HEK293 (cell line): Measurements from ENCODE around the gene DIABLO.
A peak's percentile ranks its signal among the peaks of the same experiment; 100 is the strongest.

Experiments
- CTCF ChIA-PET: fragments of 350-600 bp; formaldehyde crosslinking; extraction: SDS; loops from one replicate; lab custom pipeline; 2021; ENCODE audit warnings: antibody characterized with exemption; lab: Yijun Ruan, JAX
- POLR2A ChIA-PET: fragments of 300-600 bp; formaldehyde crosslinking; extraction: SDS; loops from one replicate; lab custom pipeline; 2020; ENCODE audit warnings: antibody characterized with exemption, inconsistent platforms; lab: Yijun Ruan, JAX
- H3K27ac ChIP-seq: fragments of 200-500 bp; sonication (Bioruptor generic); 2 replicates; pipeline ENCODE4 v1.5.1; 2014; ENCODE audit warnings: low read depth, low read length, control low read depth, inconsistent platforms; ENCODE audit errors: extremely low read depth
- H3K36me3 ChIP-seq, 2 experiments: fragments of 200-500 bp in 1 of 2; sonication (Bioruptor generic) in 1 of 2; 1 replicate in 1 of 2; 2 replicates in 1 of 2; pipeline ENCODE4 v1.5.1; 2014 to 2017; ENCODE audit warnings: inconsistent platforms in 2 of 2, low read length in 2 of 2; ENCODE audit not compliant: control insufficient read depth in 2 of 2, insufficient read depth in 1 of 2
- H3K4me1 ChIP-seq: fragments of 200-500 bp; sonication (Bioruptor generic); 2 replicates; pipeline ENCODE4 v1.5.1; 2014; ENCODE audit warnings: mild to moderate bottlenecking, low read length, inconsistent platforms; ENCODE audit not compliant: control insufficient read depth, insufficient read depth
- H3K4me3 ChIP-seq: 2 replicates; pipeline ENCODE4 v1.5.1; 2011; ENCODE audit warnings: low read depth, mild to moderate bottlenecking, control low read depth, low read length, moderate library complexity
- H3K9me3 ChIP-seq: fragments of 200-500 bp; sonication (Bioruptor generic); 2 replicates; pipeline ENCODE4 v1.5.1; 2014; ENCODE audit warnings: low read depth, low read length, inconsistent platforms; ENCODE audit not compliant: control insufficient read depth, insufficient read depth
- EGR2 ChIP-seq: fragments of 450-650 bp; formaldehyde crosslinking; IDR thresholded peaks from 2 replicates; pipeline ENCODE4 v1.5.1; 2016; ENCODE audit warnings: low read depth, missing biosample characterization, missing genetic modification characterization
- ELK4 ChIP-seq: IDR thresholded peaks from 2 replicates; pipeline ENCODE4 v1.6.1; 2011; ENCODE audit warnings: mild to moderate bottlenecking, low read depth, low read length, borderline replicate concordance
- GLIS1 ChIP-seq: fragments of 450-650 bp; formaldehyde crosslinking; IDR thresholded peaks from 2 replicates; pipeline ENCODE4 v1.5.1; 2016; ENCODE audit warnings: missing biosample characterization, missing genetic modification characterization
- HIC1 ChIP-seq: fragments of 450-650 bp; formaldehyde crosslinking; IDR thresholded peaks from 2 replicates; pipeline ENCODE4 v1.5.1; 2016; ENCODE audit warnings: missing biosample characterization, missing genetic modification characterization
- KLF16 ChIP-seq: fragments of 450-650 bp; formaldehyde crosslinking; IDR thresholded peaks from 2 replicates; pipeline ENCODE4 v1.5.1; 2017; ENCODE audit warnings: missing biosample characterization, missing genetic modification characterization
- PATZ1 ChIP-seq: fragments of 450-650 bp; formaldehyde crosslinking; IDR thresholded peaks from 2 replicates; pipeline ENCODE4 v1.5.1; 2016; ENCODE audit warnings: missing biosample characterization, missing genetic modification characterization
- REST ChIP-seq: fragments of 450-650 bp; formaldehyde crosslinking; IDR thresholded peaks from 2 replicates; pipeline ENCODE4 v1.5.1; 2016; ENCODE audit warnings: missing biosample characterization, missing genetic modification characterization
- SP2 ChIP-seq: fragments of 450-650 bp; formaldehyde crosslinking; IDR thresholded peaks from 2 replicates; pipeline ENCODE4 v1.5.1; 2016; ENCODE audit warnings: missing biosample characterization, missing genetic modification characterization
- SP3 ChIP-seq: fragments of 450-650 bp; formaldehyde crosslinking; IDR thresholded peaks from 2 replicates; pipeline ENCODE4 v1.5.1; 2016; ENCODE audit warnings: missing biosample characterization, missing genetic modification characterization
- YY1 ChIP-seq: fragments of 450-650 bp; formaldehyde crosslinking; IDR thresholded peaks from 2 replicates; pipeline ENCODE4 v1.5.1; 2018; ENCODE audit warnings: missing biosample characterization, missing genetic modification characterization
- ZBTB1 ChIP-seq: fragments of 450-650 bp; formaldehyde crosslinking; IDR thresholded peaks from 2 replicates; pipeline ENCODE4 v1.5.1; 2016; ENCODE audit warnings: missing biosample characterization, missing genetic modification characterization
- ZBTB17 ChIP-seq: fragments of 450-650 bp; formaldehyde crosslinking; IDR thresholded peaks from 2 replicates; pipeline ENCODE4 v1.5.1; 2016; ENCODE audit warnings: missing biosample characterization, missing genetic modification characterization
- ZBTB21 ChIP-seq: fragments of 450-650 bp; formaldehyde crosslinking; IDR thresholded peaks from 2 replicates; pipeline ENCODE4 v1.5.1; 2017; ENCODE audit warnings: missing biosample characterization, missing genetic modification characterization
- ZBTB26 ChIP-seq: fragments of 450-650 bp; formaldehyde crosslinking; optimal IDR thresholded peaks from 2 replicates; pipeline ENCODE3; 2016; ENCODE audit warnings: missing biosample characterization, mild to moderate bottlenecking, missing genetic modification characterization
- ZBTB8A ChIP-seq: fragments of 450-650 bp; formaldehyde crosslinking; IDR thresholded peaks from 2 replicates; pipeline ENCODE4 v1.5.1; 2016; ENCODE audit warnings: missing biosample characterization, missing genetic modification characterization
- ZFP69B ChIP-seq: fragments of 450-650 bp; formaldehyde crosslinking; IDR thresholded peaks from 2 replicates; pipeline ENCODE4 v1.5.1; 2016; ENCODE audit warnings: missing biosample characterization, missing genetic modification characterization
- ZNF146 ChIP-seq: fragments of 450-650 bp; formaldehyde crosslinking; IDR thresholded peaks from 2 replicates; pipeline ENCODE4 v1.5.1; 2016; ENCODE audit warnings: missing biosample characterization, missing genetic modification characterization
- ZNF341 ChIP-seq: fragments of 450-650 bp; formaldehyde crosslinking; IDR thresholded peaks from 2 replicates; pipeline ENCODE4; 2016; ENCODE audit warnings: low read depth, missing biosample characterization, missing genetic modification characterization
- ZNF473 ChIP-seq: fragments of 450-650 bp; formaldehyde crosslinking; IDR thresholded peaks from 2 replicates; pipeline ENCODE4 v1.5.1; 2017; ENCODE audit warnings: missing biosample characterization, missing genetic modification characterization
- ZNF514 ChIP-seq: fragments of 450-650 bp; formaldehyde crosslinking; IDR thresholded peaks from 2 replicates; pipeline ENCODE4 v1.5.1; 2016; ENCODE audit warnings: missing biosample characterization, missing genetic modification characterization
- ZNF629 ChIP-seq: fragments of 450-650 bp; formaldehyde crosslinking; IDR thresholded peaks from 2 replicates; pipeline ENCODE4 v1.5.1; 2017; ENCODE audit warnings: missing biosample characterization, missing genetic modification characterization
- ZNF639 ChIP-seq: fragments of 450-650 bp; formaldehyde crosslinking; IDR thresholded peaks from 2 replicates; pipeline ENCODE4 v1.5.1; 2016; ENCODE audit warnings: missing biosample characterization, missing genetic modification characterization
- ZNF660 ChIP-seq: fragments of 450-650 bp; IDR thresholded peaks from 2 replicates; pipeline ENCODE4 v1.5.1; 2018; ENCODE audit warnings: missing biosample characterization, mild to moderate bottlenecking, missing genetic modification characterization
- ZNF843 ChIP-seq: fragments of 450-650 bp; formaldehyde crosslinking; IDR thresholded peaks from 2 replicates; pipeline ENCODE4 v1.5.1; 2016; ENCODE audit warnings: missing biosample characterization, missing genetic modification characterization
- ZSCAN16 ChIP-seq: fragments of 450-650 bp; formaldehyde crosslinking; IDR thresholded peaks from 2 replicates; pipeline ENCODE4 v1.5.1; 2016; ENCODE audit warnings: missing biosample characterization, missing genetic modification characterization
- ZXDB ChIP-seq: fragments of 450-650 bp; formaldehyde crosslinking; IDR thresholded peaks from 2 replicates; pipeline ENCODE4 v1.5.1; 2016; ENCODE audit warnings: missing biosample characterization, missing genetic modification characterization

Gene DIABLO

GRCh38 chr12:122225683-122226365 lies at the start of gene DIABLO:
Gene DIABLO, minus strand, starts transcription at chr12:122226052. Its CDS starts 38 bp downstream, at chr12:122226014.
- peaks cover 11% of the 10 kb centered on the region for H3K4me1 ChIP-seq
- peak within 1 kb of the TSS; percentile 98 for H3K4me3 ChIP-seq
- ChIA-PET CTCF (interaction anchor here (1.2 kb wide), 1 partner anchor 35 kb away, joined by 3 read pairs; no protein-coding TSS in a partner anchor), POLR2A (interaction anchor here (0.6 to 2.2 kb wide), 20 partner anchors 9 to 1824 kb away, joined by 3 to 10 read pairs (median 5); partner anchors contain the start of genes B3GNT4, KNTC1, MLXIP and MPHOSPH9)
- peaks cover 19 to 40% of the 10 kb centered on the region in 2 experiments for H3K36me3 ChIP-seq
- H3K9me3 ChIP-seq: no peaks in the 10 kb centered on the region
- H3K27ac ChIP-seq: peak within 1 kb of the TSS; percentile 88
- TF ChIP-seq ZNF629 (tag by site-specific recombination) (peak; percentile 94), ZBTB8A (0 out of 2 replicates have a peak, but pooled peaks have one; percentile 14), ZBTB26 (tag by site-specific recombination) (peak; percentile 98), GLIS1 (tag by site-specific recombination) (peak; percentile 29; the same call in 1 of the 2 replicates), ZNF514 (tag by site-specific recombination) (no peak), ZNF660 (tag by site-specific recombination) (peak; percentile 75), ZXDB (tag by site-specific recombination) (peak; percentile 83), ZNF843 (peak; percentile 77), ZBTB21 (peak; percentile 82), SP3 (tag by site-specific recombination) (peak; percentile 98), EGR2 (peak; percentile 4; the same call in 1 of the 2 replicates), ZBTB1 (tag by site-specific recombination) (no peak), PATZ1 (tag by site-specific recombination) (peak; percentile 46; the same call in 1 of the 2 replicates), ZFP69B (peak; percentile 22; the same call in 1 of the 2 replicates), ELK4 (peak; percentile 65; the same call in 1 of the 2 replicates), HIC1 (tag by site-specific recombination) (no peak), ZBTB17 (tag by site-specific recombination) (peak; percentile 84), ZNF473 (tag by site-specific recombination) (no peak), KLF16 (tag by site-specific recombination) (peak; percentile 89), YY1 (tag by site-specific recombination) (peak; percentile 96), ZSCAN16 (tag by site-specific recombination) (no peak), ZNF146 (tag by site-specific recombination) (no peak), ZNF341 (tag by site-specific recombination) (peak; percentile 43), REST (peak; percentile 57; the same call in 1 of the 2 replicates), SP2 (tag by site-specific recombination) (peak; percentile 98), ZNF639 (0 out of 2 replicates have a peak, but pooled peaks have one; percentile 26)
